Measurements from ENCODE around the gene BNC2. TPM values are rescaled to one million over a fixed set of nuclear protein-coding genes. Genes with fewer than 3 reads are reported as not detected.

Gene BNC2
- total RNA-seq, 1 donor from 2014 or later: 38.0 TPM

DNA sequence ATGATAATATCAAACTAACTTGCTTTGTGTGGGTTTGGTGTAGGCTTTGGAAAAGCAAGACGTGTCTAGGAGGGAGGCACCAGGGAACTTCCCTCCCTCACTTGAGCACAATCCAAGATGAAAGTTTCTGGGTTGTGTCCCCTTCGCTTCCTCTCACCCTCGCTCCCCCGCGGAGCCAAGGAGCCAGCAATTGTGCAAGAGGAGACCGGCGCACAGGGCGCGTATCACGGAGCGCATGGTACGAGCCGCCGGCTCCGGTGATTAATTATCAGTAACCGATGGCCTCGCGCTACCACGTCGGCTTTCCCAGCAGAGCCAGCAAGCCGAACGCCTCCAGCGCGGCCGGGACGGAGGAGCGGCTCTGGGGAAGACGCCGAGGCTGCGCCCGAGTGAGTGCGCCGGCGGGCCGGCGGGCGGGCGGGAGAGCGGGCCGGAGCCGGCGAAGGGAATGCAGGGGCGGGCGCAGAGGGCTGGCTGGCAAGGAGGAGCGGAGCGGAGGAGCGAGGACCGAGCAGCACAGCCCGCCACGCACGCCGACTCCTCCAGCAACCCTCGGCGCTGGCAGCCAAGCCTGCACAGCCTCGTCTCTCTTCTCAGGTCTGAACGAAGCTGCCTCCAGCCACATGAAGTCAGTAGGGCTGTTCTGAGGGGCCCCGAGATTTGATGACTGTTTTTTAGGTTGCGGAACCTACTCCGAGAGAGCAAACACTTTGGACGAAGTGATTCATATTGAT lies 143.6 kb downstream of the BNC2 start:
- DNase-seq (ENCODE audit: low read depth) (peak; percentile 82), FAIRE-seq (peak; percentile 90)
- Histone ChIP-seq H3K9me3 (ENCODE audit: insufficient read depth, low read depth, low read length) (no peaks in the 10 kb centered on the region), H2AFZ (ENCODE audit: low read depth, low read length) (peak overlapping the region; percentile 65), H3K27me3 (ENCODE audit: insufficient read depth, low read length) (no peaks in the 10 kb centered on the region), H3K9ac (ENCODE audit: low read length) (peak overlapping the region; percentile 94), H3K27ac (ENCODE audit: low read depth, low read length) (peak overlapping the region; percentile 89), H3K4me2 (ENCODE audit: low read length) (peak overlapping the region; percentile 93), H4K20me1 (ENCODE audit: insufficient read depth, low read length) (no peaks in the 10 kb centered on the region), H3K79me2 (ENCODE audit: insufficient read depth, low read length) (peaks cover 52% of the 10 kb centered on the region), H3K4me1 (ENCODE audit: insufficient read depth, low read length) (peaks cover 23% of the 10 kb centered on the region), H3K36me3 (ENCODE audit: insufficient read depth, low read length) (no peaks in the 10 kb centered on the region), H3K4me3 (ENCODE audit: insufficient read depth, low read depth, low read length) (peak overlapping the region; percentile 81)
- H3K36me3 Mint-ChIP-seq (ENCODE audit: low read depth, unreplicated experiment): no peaks in the 10 kb centered on the region
- H3K27ac Mint-ChIP-seq (ENCODE audit: unreplicated experiment): peak overlapping the region; percentile 94
- H3K4me1 Mint-ChIP-seq (ENCODE audit: low read depth, unreplicated experiment): peaks cover 30% of the 10 kb centered on the region
- H3K4me3 Mint-ChIP-seq (ENCODE audit: unreplicated experiment): peak overlapping the region; percentile 93
- TF ChIP-seq, protein P1, sequence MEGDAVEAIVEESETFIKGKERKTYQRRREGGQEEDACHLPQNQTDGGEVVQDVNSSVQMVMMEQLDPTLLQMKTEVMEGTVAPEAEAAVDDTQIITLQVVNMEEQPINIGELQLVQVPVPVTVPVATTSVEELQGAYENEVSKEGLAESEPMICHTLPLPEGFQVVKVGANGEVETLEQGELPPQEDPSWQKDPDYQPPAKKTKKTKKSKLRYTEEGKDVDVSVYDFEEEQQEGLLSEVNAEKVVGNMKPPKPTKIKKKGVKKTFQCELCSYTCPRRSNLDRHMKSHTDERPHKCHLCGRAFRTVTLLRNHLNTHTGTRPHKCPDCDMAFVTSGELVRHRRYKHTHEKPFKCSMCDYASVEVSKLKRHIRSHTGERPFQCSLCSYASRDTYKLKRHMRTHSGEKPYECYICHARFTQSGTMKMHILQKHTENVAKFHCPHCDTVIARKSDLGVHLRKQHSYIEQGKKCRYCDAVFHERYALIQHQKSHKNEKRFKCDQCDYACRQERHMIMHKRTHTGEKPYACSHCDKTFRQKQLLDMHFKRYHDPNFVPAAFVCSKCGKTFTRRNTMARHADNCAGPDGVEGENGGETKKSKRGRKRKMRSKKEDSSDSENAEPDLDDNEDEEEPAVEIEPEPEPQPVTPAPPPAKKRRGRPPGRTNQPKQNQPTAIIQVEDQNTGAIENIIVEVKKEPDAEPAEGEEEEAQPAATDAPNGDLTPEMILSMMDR (IDR thresholded peaks at IDR 0.05; ENCODE audit: insufficient read depth, low read depth, low read length): no peak
- TF ChIP-seq EZH2 (IDR thresholded peaks at IDR 0.05; ENCODE audit: insufficient read depth, low read length): no peak
- no peaks in the 10 kb centered on the region for H3K9me3 Mint-ChIP-seq (ENCODE audit: unreplicated experiment)
- H3K27me3 Mint-ChIP-seq (ENCODE audit: low read depth, unreplicated experiment): no peaks in the 10 kb centered on the region

GRCh38 chr9:16726029-16726428 lies 144.4 kb downstream of the BNC2 start:
- Histone ChIP-seq H3K9me3 (ENCODE audit: insufficient read depth, low read depth, low read length) (no peaks in the 10 kb centered on the region), H3K27ac (ENCODE audit: low read depth, low read length) (peak overlapping the region; percentile 89), H3K4me1 (ENCODE audit: insufficient read depth, low read length) (peaks cover 25% of the 10 kb centered on the region), H3K4me3 (ENCODE audit: insufficient read depth, low read depth, low read length) (peak overlapping the region; percentile 81), H2AFZ (ENCODE audit: low read depth, low read length) (no peak overlapping the region), H3K79me2 (ENCODE audit: insufficient read depth, low read length) (peaks cover 52% of the 10 kb centered on the region), H4K20me1 (ENCODE audit: insufficient read depth, low read length) (no peaks in the 10 kb centered on the region), H3K4me2 (ENCODE audit: low read length) (peak overlapping the region; percentile 93), H3K36me3 (ENCODE audit: insufficient read depth, low read length) (no peaks in the 10 kb centered on the region), H3K9ac (ENCODE audit: low read length) (peak overlapping the region; percentile 94), H3K27me3 (ENCODE audit: insufficient read depth, low read length) (no peaks in the 10 kb centered on the region)
- FAIRE-seq (peak; percentile 63), DNase-seq (ENCODE audit: low read depth) (peak; percentile 50)
- TF ChIP-seq EZH2 (IDR thresholded peaks at IDR 0.05; ENCODE audit: insufficient read depth, low read length): no peak
- TF ChIP-seq, protein P1 (IDR thresholded peaks at IDR 0.05; ENCODE audit: insufficient read depth, low read depth, low read length): peak; percentile 19
- H3K27ac Mint-ChIP-seq (ENCODE audit: unreplicated experiment): peak overlapping the region; percentile 94
- H3K27me3 Mint-ChIP-seq (ENCODE audit: low read depth, unreplicated experiment): no peaks in the 10 kb centered on the region
- H3K9me3 Mint-ChIP-seq (ENCODE audit: unreplicated experiment): no peaks in the 10 kb centered on the region
- peak overlapping the region; percentile 93 for H3K4me3 Mint-ChIP-seq (ENCODE audit: unreplicated experiment)
- no peaks in the 10 kb centered on the region for H3K36me3 Mint-ChIP-seq (ENCODE audit: low read depth, unreplicated experiment)
- H3K4me1 Mint-ChIP-seq (ENCODE audit: low read depth, unreplicated experiment): peaks cover 38% of the 10 kb centered on the region

- H3K4me3 Mint-ChIP-seq (ENCODE audit: unreplicated experiment): peak overlapping the region; percentile 93
- H3K9ac ChIP-seq (ENCODE audit: low read length): no peak overlapping the region
- H3K79me2 ChIP-seq (ENCODE audit: insufficient read depth, low read length): peaks cover 52% of the 10 kb centered on the region
- H3K4me1 ChIP-seq (ENCODE audit: insufficient read depth, low read length): peaks cover 30% of the 10 kb centered on the region
- FAIRE-seq (no peak), DNase-seq (ENCODE audit: low read depth) (no peak)
- H3K4me1 Mint-ChIP-seq (ENCODE audit: low read depth, unreplicated experiment): peaks cover 42% of the 10 kb centered on the region
- H2AFZ ChIP-seq (ENCODE audit: low read depth, low read length): no peak overlapping the region
- H3K4me2 ChIP-seq (ENCODE audit: low read length): no peak overlapping the region
- H3K4me3 ChIP-seq (ENCODE audit: insufficient read depth, low read depth, low read length): no peak overlapping the region
- H3K27ac ChIP-seq (ENCODE audit: low read depth, low read length): no peak overlapping the region
- no peaks in the 10 kb centered on the region for H3K9me3 Mint-ChIP-seq (ENCODE audit: unreplicated experiment)
- no peaks in the 10 kb centered on the region for H3K27me3 ChIP-seq (ENCODE audit: insufficient read depth, low read length)
- H4K20me1 ChIP-seq (ENCODE audit: insufficient read depth, low read length): no peaks in the 10 kb centered on the region
- H3K36me3 Mint-ChIP-seq (ENCODE audit: low read depth, unreplicated experiment): no peaks in the 10 kb centered on the region
- H3K36me3 ChIP-seq (ENCODE audit: insufficient read depth, low read length): no peaks in the 10 kb centered on the region
- TF ChIP-seq, protein P1 (IDR thresholded peaks at IDR 0.05; ENCODE audit: insufficient read depth, low read depth, low read length): no peak
- TF ChIP-seq EZH2 (IDR thresholded peaks at IDR 0.05; ENCODE audit: insufficient read depth, low read length): no peak
- no peaks in the 10 kb centered on the region for H3K9me3 ChIP-seq (ENCODE audit: insufficient read depth, low read depth, low read length)
- peak overlapping the region; percentile 48 for H3K27ac Mint-ChIP-seq (ENCODE audit: unreplicated experiment)
- no peaks in the 10 kb centered on the region for H3K27me3 Mint-ChIP-seq (ENCODE audit: low read depth, unreplicated experiment)
Observed at GRCh38 chr9:16725066-16725465, 145.4 kb downstream of the BNC2 start.

Measured in astrocyte (in vitro differentiated cells and primary cell).